Measurements from ENCODE around the gene KCNQ1. TPM values are rescaled to one million over a fixed set of nuclear protein-coding genes. Genes with fewer than 3 reads are reported as not detected.

KCNQ1 gene
- total RNA-seq, 1 donor from 2014 or later: 52.9 TPM

- peak; percentile 72 for ATAC-seq
- peak overlapping the region; percentile 64 for H3K4me3 ChIP-seq
- no peaks in the 10 kb centered on the region for H3K36me3 ChIP-seq
- intact Hi-C loops (cut with DNase I): no loop called here
- H3K27ac ChIP-seq: peak overlapping the region; percentile 97
- TF ChIP-seq CTCF (IDR thresholded peaks at IDR 0.05): no peak
- no peaks in the 10 kb centered on the region for H3K27me3 ChIP-seq
- DNase-seq: peak; percentile 89
- no peaks in the 10 kb centered on the region for H3K9me3 ChIP-seq
- no peaks in the 10 kb centered on the region for H3K4me1 ChIP-seq
These were observed 255.8 kb downstream of the KCNQ1 start for GRCh38 chr11:2700415-2701211.

- intact Hi-C loops (cut with DNase I): no loop called here
- Histone ChIP-seq H3K9me3 (no peaks in the 10 kb centered on the region), H3K36me3 (no peaks in the 10 kb centered on the region), H3K4me3 (peak overlapping the region; percentile 64), H3K4me1 (no peaks in the 10 kb centered on the region), H3K27me3 (no peaks in the 10 kb centered on the region), H3K27ac (peak overlapping the region; percentile 97)
- ATAC-seq (no peak), DNase-seq (no peak)
- no peak for TF ChIP-seq CTCF (IDR thresholded peaks at IDR 0.05)
These were observed 256.4 kb downstream of the KCNQ1 start for GRCh38 chr11:2701230-2701629.

- Histone ChIP-seq H3K4me1 (no peaks in the 10 kb centered on the region), H3K27ac (no peak overlapping the region), H3K9me3 (no peaks in the 10 kb centered on the region), H3K36me3 (no peaks in the 10 kb centered on the region), H3K27me3 (no peaks in the 10 kb centered on the region), H3K4me3 (no peak overlapping the region)
- TF ChIP-seq CTCF (IDR thresholded peaks at IDR 0.05): no peak
- DNase-seq: no peak
- no peak for ATAC-seq
- intact Hi-C loops (cut with DNase I): no loop called here
These were observed 257.2 kb downstream of the KCNQ1 start for GRCh38 chr11:2701898-2702434.

- TF ChIP-seq CTCF (IDR thresholded peaks at IDR 0.05): no peak
- Histone ChIP-seq H3K27me3 (no peaks in the 10 kb centered on the region), H3K4me3 (no peak overlapping the region), H3K9me3 (no peaks in the 10 kb centered on the region), H3K27ac (no peak overlapping the region), H3K36me3 (no peaks in the 10 kb centered on the region), H3K4me1 (no peaks in the 10 kb centered on the region)
- DNase-seq: no peak
- no peak for ATAC-seq
- intact Hi-C loops (cut with DNase I): no loop called here
These were observed 258.1 kb downstream of the KCNQ1 start for GRCh38 chr11:2702771-2703362.

GRCh38 chr11:2703363-2704141 is 258.7 kb downstream of the KCNQ1 start:
- intact Hi-C loops (cut with DNase I): no loop called here
- no peak overlapping the region for H3K4me3 ChIP-seq
- DNase-seq: no peak
- ATAC-seq: no peak
- TF ChIP-seq CTCF (IDR thresholded peaks at IDR 0.05): no peak
- H3K36me3 ChIP-seq: no peaks in the 10 kb centered on the region
- H3K27ac ChIP-seq: no peak overlapping the region
- H3K9me3 ChIP-seq: no peaks in the 10 kb centered on the region
- peaks cover 4% of the 10 kb centered on the region for H3K4me1 ChIP-seq
- no peaks in the 10 kb centered on the region for H3K27me3 ChIP-seq

Measured in upper lobe of right lung (tissue), 1 donor.